ENCODE results near the gene GARNL3.
A peak's percentile ranks its signal among the peaks of the same experiment; 100 is the strongest.

The GARNL3 gene

DNA sequence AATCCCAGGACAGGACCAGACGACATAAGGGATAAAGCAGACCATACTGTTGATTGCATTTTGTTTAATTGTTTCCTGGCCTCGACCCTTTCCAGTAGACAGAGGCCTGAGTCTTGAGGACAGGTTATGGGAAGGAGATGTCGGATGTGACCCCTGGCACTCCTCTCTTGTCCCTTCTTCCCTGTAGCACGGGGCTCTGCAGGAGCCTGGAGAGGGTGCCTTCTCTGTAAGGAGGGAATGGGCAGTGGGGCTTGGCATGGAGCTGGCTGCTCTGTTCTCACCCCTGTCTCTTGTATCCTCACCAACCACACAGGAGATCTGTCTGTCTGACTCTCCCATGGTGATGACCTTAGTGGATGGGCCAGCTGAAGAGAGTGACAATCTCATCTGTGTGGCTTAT is 92.3 kb downstream of the GARNL3 start:
- no peak for DNase-seq

DNA sequence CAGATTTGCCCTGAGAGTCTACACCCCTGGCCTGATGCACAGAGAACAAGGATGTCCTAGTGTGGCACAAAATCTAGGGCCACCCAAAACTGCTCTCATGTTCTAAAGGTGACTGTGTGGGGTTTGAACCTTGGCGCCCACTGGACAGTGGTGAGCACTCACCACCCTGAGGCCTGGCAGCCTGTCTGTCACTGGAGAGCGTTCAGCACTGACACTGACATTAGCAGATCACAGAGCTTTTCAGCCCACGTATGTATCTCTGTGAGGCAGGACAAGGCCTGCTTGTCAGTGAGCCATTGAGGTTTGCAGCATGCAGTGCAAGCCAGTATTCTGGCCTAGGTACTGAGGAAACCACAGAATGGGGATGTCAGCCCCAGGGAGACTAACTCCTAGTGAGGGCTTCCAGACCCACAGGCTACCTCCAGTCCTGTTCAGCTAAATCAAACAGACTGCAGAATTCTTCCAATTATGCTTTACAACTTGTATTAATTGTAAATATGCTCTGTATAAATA is 93.5 kb downstream of the GARNL3 start:
- no peak for DNase-seq

DNA sequence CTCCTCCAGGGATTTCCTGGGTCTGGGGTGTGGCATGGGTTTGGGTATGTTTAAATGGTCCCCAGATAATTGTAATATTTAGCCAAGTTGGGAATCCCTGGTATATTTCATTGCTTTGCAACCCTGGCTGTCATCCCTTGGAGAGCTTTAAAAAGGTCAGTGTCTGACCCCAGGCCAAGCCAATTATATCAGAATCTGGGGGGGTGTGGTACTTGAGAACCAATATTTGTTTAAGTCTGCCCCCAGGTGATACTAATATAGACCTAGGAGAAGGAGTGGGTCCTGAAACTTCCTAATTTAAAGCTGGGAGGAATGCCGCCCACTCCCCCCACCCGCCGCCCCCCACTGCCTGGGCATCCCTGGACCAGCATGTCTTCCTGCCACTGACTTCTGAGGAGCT is 94.2 kb downstream of the GARNL3 start:
- no peak for DNase-seq

DNA sequence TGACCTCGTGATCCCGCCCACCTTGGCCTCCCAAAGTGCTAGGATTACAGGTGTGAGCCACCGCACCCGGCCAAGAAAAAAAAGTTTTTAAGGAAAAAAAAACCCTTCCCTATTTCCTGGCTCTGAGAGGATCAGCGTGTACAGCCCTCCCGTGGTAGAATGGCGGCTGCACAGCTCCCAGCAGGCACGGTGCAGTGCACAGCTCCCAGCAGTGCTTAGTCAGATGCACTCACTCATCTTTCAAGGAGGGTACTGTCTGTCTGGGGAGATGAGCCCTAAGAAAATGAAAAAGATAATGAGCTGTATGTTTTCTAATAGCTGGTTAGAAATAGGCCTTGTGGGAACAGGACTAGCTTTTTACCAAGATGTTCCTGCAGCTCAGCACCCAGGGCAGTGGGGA is 95.7 kb downstream of the GARNL3 start:
- DNase-seq, result no peak

DNA sequence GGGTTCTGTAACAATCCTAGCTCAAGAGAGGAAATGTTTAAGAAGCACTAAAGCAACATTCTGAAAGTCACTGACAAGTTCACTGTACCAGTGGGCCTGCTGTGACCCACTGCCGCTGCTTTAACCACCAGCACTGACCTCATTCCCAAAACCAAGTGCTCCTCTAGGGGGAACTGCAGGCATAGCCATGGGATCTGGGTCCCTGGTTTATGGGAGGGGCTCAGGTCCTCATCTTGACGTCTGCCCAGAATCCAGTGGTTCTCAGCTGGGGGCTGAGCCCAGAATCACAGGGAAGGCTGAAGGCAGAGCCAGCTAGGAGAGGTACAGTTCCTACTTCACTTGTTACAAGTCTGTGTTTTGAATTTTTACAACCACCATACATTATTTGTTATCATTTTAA is 96.3 kb downstream of the GARNL3 start:
- no peak for DNase-seq

DNA sequence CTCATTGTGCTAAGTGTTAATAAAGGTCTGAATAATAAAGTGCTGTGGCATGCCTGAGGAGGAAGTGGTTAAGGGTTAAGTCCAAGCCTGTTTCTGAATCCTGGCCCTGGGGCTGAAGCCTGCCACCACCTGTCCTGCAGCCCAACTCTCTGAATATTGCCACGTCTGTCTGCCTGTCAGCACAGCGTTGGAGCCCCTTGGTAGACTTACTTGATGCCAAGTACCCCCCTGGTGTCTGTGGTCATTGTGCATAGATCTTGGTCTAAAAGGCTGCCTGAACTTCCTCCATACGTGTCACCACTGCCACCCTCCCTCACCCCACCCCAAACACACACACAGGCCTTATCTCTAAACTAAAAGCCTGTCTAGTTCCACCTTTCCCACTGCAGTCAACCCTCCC is 97.0 kb downstream of the GARNL3 start:
- DNase-seq, result no peak

DNA sequence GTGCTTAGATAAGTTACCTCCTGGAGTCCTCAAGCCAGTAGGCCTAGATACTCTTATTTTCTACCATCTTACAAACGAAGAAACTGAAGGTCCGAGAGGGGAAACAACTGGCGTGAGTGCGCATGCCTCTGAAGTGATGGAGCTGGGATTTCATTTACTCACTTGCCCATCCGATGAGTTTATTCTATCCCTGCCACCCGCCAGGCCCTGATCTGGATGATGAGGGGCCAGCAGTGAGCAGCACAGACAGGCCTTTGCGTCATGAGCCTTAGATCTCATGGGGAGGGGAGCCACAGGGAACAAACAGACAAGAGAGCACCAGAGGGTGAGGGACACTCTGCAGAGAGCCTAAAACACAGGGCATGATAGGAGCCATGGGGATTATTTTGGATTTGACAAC is 98.3 kb downstream of the GARNL3 start:
- no peak for DNase-seq

DNA sequence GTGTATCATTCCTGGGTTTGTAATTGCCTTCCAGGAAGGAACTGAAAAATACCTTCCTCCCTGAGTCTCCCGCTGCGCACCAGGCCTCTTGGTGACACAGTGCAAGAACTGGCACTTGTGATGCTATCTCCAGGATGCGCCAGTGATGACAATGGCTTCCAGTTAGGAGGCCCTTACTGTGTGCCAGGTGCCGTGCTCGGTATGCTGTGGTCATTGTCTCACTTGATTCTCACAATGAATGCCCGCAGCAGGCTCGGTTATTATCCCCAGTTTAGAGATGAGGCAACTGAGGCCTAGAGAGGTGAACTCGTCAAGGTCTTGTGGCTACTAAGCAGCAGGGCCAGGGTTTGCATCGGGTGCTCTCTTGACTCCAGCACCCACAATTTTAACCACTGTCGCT is 100.9 kb downstream of the GARNL3 start:
- no peak for DNase-seq

DNA sequence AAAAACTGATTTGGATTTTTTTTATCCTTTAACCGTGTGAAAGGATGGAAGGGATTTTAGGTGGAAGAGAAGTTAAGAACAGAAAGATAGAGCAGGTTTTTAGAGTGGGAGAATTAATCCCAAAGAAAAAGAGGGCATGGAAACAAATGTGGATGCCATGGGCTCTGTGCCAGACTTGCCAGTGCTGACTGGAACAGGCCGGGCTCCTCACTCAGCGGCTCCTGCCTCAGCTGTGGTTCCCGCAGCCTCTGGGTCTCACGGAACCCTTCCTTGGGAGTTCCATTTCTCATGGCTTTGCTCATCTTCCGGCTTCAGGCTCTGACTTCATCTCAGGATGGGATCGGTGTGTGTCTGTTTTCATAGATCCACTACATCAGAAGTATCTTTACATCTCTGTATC is 102.0 kb downstream of the GARNL3 start:
- DNase-seq, result no peak

DNA sequence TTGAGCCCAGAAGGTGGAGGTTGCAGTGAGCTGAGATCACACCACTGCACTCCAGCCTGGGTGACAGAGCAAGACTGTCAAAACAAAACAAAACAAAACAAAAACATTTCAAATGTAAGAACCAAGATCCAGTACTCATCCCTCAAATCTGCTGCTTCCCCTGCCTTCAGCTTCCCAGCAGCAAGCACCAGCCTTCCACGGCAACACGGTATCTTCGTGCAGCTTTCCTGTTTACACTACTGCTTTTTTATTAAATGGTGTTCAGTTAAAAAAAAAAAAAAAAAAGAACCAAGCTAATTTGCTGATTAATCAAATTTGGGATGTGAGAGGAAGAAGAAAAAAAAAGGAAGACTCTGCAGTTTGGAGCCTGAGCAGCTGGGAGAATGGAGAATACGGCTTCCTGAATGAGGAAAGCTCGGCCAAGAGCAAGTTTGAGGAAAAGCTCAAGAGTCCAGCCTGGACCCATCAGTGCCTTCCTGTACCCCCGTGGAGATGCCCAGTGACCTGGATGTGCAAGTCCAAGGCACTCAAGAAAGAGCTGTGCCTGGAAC is 104.4 kb downstream of the GARNL3 start:
- no peak for DNase-seq

DNA sequence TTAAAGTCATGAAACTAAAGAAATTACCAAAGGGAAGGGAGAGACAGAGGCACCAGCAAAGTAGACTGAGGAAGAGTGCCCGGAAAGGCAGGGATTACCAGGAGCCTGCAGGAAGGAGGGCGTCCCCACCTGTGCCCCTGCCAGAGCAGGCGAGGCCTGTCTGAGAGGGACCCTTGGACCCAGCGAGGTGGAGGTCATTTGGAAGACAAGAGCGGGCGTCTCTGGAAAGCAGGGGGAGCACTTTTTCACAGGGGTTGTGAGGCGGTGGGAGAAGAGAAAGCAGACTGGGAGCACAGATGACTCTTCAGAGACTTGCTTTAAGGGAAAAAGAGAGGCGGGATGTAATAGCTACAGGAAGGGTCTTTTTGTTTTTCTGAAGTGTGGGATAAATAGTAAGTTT is 104.9 kb downstream of the GARNL3 start:
- no peak for DNase-seq

DNA sequence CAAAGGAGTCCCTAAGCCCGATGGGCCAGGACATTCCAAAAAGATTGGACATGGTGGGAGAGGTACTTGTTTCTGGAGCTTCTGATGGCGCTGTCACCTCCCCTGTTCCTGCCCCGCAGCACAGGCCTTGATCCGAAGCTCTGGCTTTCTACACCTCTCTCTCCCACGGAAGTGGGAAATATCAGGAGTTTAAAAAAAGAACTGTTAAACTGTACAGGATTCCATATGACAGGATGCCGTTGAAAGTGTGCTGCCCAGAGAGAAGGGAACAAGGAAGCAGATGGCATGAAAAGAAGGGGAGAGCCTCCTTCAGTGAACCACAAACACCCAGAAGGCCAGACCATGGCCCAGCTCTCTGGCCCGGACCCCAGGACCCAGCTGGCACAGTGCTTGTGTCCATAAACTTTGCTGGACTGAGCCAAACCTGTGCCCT is 105.6 kb downstream of the GARNL3 start:
- no peak for DNase-seq

DNA sequence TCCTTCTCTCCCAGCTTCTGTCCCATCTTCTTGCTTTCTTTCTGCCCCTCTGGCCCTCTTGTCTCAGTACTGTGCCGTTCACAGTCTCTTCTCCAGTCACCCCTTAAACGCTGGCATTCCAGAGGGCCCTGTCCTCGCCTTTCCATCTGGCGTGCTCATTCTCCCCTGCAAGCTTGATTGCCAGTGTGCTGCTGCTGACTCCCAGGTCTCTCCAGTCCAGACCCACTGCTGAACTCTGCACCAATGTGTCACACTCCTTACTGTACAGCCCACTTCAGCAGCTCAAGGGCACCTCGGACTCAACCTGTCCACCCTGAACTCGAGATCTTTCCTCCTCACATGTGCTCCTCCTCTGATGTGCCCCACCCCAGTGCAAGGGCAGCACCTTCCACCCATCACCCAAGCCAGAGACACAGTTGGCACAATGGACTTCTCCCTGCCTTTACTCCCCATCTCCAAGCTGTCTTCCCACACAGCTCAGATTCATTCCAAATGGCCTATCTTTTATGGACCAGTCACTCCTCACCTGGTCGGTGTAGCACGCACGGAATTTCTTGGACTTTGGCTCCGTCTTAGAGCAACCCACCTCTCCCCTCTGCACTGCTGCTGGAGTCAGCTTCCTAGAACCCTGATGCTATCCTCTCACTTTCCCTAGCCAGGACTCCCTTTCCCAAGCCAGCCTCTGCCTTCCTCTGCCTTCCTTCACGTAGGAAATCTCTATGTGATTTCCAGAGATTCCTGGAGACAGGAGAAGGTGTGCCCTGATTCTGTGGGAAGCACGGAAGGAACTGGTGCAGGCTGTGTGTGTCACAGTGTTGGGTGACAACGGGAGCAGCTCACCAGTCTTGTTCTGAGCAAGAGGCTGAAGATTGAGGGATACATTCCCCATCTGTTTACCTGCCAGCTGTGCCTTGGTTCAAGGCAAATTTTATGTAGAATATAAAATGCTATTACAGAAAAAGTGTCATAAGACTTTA is 106.4 kb downstream of the GARNL3 start:
- no peak for DNase-seq

DNA sequence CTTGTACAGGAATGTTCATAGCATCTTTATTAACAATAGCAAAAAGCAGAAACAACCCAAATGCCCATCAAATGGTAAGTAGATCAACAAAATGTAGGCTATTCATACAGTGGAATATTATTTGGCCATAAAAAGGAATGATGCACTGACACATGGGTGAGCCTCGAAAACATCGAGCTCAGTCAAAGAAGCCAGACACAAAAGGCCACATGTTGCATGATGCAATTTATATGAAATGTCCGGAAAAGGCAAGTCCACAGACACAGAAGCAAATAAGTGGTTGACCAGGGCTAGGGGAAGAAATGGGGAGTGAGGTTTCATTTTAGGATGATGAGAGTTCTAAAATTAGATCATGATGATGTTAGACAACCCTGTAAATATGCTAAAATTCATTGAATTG is 115.9 kb downstream of the GARNL3 start:
- DNase-seq, result no peak

DNA sequence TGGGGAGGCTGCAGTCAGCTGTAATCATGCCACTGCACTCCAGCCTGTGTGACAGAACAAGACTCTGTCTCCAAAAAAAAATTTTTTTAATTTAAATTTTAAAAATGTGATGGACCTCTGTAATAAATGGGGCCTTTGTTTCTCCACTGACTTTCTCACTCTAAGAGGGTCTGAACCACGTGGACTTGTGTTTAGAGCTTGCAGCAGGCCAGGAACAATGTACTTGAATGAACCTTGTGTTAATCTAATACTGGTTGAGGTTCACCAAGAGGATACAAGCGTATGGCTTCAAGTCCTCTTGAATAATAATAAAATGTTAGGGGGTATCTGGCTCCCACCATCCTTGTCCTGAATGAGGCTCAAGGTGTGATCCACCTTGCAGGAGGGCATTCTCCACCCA is 118.0 kb downstream of the GARNL3 start:
- no peak for DNase-seq

DNA sequence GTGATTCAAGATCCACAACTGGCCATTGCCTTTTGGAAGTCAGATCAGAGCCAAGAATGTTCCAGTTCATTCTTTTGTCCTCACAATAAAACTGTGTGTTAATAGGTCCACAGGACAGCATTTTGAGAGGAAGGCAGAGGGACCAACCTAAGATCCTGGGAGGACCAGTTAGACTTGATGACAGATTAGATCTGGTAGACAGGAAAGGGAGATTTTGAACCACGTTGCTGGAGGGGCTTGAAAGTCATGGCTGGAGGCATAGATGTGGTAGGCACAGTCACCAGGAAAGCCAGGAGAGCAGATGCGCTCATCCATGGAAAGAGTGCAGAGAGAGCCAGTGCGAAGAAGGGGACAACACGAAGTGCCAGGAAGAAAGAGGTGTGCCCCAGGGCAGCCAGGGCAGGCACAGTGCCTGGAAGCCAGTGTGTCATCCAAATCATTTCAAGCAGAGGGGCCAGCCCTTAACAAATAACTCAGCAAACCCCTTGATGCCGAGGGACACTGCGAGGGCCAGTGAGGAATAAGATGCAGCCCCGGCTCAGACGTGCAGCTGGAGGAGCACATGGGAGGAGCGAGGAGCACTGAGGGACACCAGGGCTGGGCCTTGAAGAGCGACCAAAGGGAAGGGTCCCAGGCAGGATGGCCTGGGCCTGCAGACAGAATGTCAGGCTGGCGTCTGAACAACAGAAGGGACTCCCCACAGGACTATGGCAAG is 119.6 kb downstream of the GARNL3 start:
- DNase-seq, result no peak

DNA sequence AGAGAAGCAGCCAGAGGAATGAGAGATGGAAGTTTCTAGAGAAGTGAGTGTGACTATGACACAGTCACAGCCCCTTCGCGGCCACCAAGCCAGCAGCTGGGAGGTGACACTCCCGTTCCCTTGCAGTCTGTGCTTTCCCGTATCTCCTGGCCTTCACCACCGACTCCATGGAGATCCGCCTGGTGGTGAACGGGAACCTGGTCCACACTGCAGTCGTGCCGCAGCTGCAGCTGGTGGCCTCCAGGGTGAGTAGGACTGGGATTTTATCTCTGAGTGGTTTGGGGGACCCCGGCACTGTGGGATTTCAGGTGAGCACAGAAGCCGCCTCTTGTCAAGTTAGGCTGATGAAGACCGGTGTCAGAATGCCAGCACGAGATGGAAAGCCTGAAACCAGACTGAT is 120.3 kb downstream of the GARNL3 start:
- DNase-seq, result no peak

DNA sequence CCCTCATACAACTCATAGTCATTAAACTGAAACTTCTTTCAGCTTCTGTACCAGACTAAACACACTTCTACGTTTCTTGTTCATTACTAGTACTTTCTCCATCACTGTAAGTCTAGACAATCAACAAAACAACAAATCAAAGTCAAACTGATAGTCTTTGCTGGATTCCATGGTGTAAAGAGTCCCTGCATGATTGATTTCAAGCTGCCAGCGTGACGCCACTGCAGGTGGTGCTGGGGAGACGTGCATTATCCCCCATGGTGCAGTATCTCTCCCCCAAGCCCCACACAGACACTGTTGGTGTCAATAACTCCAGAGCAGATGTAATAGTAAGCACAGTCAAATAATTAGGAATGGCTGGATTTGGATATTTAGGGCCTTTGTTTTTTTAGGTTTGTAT is 121.7 kb downstream of the GARNL3 start:
- no peak for DNase-seq

DNA sequence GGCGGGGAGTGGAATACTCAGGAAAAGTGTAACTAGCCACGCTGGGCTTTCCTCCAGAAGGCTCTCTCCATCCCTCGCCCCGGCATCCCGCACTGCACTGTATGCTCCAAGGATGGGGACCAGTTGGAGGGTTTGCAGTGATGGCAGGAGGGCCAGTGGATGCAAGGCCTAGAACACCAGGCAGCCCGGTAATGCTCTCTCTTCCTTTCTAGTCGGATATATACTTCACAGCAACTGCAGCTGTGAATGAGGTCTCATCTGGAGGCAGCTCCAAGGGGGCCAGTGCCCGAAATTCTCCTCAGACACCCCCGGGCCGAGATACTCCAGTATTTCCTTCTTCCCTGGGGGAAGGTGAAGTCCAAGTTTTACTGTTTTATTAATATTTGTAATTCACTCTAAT is 122.4 kb downstream of the GARNL3 start:
- no peak for DNase-seq

DNA sequence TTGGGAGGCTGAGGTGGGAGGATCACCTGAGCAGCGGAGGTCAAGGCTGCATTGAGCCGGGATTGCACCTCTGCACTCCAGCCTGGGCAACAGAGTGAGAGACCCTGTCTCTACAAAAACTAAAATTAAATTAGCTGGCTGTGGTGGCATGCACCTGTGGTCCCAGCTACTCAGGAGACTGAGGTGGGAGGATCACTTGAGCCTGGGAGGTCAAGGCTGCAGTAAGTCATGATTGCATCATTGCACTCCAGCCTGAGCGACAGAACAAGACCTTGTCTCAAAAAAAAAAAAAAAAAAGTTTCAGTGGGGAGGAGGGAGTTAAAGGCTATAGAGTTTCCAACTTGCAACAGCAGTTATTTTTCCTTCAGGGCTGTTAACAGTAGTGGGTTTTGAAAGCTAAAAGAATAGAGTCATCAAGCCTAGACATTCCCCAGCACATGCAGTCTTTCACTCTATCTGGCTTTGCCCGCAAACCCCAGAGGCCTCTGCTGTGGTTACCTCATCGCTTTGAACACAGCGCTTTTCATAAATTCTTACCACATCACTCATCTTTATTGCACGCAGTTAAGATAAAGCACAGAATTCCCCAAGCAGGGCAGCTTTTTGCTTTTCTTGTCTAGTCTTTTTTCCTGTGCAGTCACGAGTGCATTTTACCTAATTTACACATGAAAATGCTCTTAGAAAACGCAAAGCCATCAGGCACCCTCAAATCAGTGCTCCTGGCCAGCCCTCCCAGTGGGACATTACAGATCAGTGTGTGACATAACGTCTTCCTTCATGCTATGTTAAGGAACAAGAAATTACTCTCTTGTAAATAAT is 123.7 kb downstream of the GARNL3 start:
- DNase-seq, result peak; percentile 74

DNA sequence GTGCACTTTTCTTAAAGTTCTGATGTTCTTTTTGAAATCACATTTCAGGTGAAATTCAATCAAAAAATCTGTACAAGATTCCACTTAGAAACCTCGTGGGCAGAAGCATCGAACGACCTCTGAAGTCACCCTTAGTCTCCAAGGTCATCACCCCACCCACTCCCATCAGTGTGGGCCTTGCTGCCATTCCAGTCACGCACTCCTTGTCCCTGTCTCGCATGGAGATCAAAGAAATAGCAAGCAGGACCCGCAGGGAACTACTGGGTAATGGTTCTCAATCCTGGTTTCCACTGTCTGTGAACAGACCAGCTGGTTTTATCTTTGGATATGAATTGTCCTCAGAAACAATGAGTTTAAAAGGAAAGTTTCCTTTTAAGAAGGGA is 124.3 kb downstream of the GARNL3 start:
- peak; percentile 16 for DNase-seq

DNA sequence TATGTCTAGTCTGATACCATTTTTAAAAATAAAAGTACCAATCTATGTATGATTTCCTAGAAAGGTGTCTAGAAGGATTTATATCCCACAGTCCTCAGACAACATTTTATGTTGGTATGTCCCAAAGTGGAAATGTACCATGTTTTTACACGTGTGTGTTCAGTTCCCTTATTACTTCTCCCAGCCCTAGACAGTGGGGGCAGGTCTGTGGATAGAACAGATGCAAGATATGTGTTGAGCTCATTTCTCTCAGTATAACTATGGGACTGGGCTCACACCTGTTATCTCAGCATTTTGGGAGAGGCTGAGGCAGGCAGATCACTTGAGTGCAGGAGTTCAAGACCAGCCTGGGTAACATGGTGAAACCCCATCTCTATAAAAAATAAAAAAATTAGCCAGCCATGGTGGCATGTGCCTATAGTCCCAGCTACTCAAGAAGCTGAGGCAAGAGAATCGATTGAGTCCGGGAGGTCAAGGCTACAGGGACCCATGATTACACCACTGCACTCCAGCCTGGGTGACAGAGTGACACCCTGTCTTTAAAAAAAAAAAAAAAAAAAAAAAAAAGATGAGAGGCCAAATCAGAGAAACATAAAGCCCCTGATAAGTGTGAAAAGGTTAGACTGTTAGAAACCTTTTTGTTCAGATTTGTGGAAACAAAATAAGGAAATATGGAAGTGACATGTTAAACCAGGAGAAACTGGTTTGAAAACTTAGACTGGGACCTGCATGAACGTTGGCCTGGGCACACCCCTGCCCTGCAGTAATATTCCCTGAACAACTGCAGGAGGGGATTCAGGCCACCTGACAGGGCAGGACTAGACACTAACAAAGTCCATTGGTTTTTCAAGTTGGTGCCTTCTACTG is 125.0 kb downstream of the GARNL3 start:
- DNase-seq, result no peak
